NCI-H2171 treated with DMSO at 0.1 percent for 48 hours (cell line): ENCODE results near the gene TOPBP1.

Source experiments
- DNase-seq: peaks from one replicate; lab custom pipeline; 2025; lab: John Stamatoyannopoulos, UW

TOPBP1 gene

GRCh38 chr3:133607816-133608215 is 53.9 kb downstream of the TOPBP1 start:
- no peak for DNase-seq

GRCh38 chr3:133606902-133607301 is 54.8 kb downstream of the TOPBP1 start:
- DNase-seq: no peak

- no peak for DNase-seq
Observed at GRCh38 chr3:133606342-133606741, 55.4 kb downstream of the TOPBP1 start.

GRCh38 chr3:133600572-133601081 is 61.1 kb downstream of the TOPBP1 start:
- no peak for DNase-seq

- no peak for DNase-seq
Observed at GRCh38 chr3:133599280-133599679, 62.5 kb downstream of the TOPBP1 start.

DNA sequence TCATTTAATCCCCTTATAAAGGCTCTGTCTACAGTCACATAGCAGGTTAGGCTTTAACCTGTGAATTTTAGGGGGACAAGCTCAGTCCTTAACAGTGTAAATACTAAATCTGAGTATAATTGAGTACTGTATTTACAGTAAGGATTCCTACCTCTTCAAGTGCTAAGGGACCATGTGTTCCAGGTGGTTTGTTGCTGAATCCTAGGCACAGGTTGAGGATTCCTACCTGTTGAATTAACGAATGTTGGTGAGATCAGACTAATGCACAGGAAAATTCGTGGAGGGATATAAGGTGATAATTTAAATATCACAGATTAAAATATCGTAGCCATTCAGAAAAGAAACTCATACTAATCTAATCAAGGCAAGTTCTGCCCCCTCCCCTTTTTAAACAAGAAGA is 63.3 kb downstream of the TOPBP1 start:
- no peak for DNase-seq

GRCh38 chr3:133595341-133595740 is 66.4 kb downstream of the TOPBP1 start:
- no peak for DNase-seq

- no peak for DNase-seq
Observed at GRCh38 chr3:133593243-133593642, 68.5 kb downstream of the TOPBP1 start.

GRCh38 chr3:133592843-133593242 is 68.9 kb downstream of the TOPBP1 start:
- DNase-seq: no peak

DNA sequence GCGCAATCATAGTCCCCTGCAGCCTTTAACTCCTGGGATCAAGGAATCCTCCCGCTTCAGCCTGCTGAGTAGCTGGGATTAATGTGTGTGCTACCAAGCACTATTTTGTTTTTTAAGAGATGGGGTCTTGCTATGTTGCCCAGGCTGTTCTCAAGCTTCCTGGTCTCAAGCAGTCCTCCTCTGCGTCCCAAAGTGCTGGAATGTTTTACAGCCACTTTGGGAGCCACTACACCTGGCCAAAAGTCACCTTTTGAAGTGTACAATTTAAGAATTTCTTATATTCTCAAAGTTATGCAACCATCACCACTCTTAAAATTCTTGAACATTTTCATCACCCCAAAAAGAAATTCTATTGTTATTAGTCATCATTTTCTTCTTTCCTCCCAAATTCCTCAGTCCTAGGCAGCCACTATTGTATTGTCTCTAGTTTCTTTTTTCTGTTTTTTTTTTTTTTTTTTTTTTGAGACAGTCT is 70.4 kb downstream of the TOPBP1 start:
- no peak for DNase-seq

DNA sequence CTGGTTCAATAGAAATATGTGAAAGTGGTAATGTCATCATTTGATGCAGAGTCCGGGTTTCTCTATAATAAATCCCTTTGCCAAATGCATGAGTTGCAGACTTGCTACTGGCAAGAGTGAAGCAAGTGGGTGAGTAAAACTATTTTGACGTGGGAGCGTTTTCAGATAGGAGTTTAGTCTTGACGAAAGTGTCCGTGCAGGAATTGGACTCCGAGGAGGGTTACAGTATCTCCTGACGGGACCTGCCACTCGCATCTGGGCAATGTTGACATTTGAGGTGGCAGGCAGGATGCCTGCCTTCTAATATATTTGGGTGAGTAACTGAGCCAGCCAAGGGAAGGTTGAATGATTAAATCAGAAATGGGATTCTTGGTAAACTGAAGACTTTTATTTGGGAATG is 72.2 kb downstream of the TOPBP1 start:
- no peak for DNase-seq

DNA sequence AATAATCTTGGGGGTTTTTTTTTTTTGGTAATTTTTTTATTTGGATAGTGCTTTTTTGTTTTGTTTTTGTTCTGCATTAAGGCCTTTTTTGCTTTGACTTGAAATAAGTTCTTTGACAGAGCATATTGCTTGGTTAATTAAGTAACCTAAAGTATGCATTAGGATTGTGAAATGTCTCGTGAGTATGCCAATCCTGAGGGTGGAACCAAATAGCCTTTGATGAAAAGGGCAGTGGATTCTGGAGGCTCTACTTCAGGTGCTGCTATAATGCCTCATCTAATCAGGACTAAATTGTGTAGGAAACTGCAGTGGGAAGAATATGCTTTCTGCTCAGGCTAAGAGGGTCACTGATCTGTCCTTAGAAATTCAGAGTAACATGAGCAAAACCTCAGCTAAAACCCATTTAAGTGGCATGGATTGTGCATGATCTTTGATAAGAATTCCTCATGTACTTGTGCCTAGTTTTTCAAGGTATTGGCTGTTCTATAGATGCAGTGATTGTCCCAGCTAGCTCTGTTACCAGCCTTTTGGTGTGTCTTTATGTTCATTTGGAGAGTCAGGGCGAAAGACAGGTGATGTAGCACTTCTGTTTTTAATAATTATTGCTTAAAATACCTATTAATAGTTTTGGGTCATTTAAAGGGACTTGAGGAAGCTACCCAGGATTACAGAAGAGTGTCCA is 72.8 kb downstream of the TOPBP1 start:
- DNase-seq: no peak

- DNase-seq: no peak
Observed at GRCh38 chr3:133588035-133588434, 73.7 kb downstream of the TOPBP1 start.

DNA sequence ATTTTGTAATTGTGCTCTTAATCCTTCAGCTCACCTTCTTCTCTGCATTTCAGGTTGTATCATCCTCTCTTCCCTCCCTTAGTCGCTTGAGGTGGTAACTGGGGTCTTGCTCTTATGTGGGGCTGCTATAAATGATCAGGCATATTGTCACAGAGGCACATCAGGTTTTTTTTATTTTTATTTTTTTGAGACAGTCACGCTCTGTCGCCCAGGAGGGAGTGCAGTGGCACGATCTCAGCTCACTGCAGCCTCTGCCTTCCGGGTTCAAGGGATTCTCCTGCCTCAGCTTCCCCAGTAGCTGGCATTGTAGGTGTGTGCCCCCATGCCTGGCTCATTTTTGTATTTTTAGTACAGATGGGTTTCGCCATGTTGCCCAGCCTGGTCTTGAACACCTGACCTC is 78.3 kb downstream of the TOPBP1 start:
- DNase-seq: no peak

- no peak for DNase-seq
Observed at GRCh38 chr3:133578548-133579191, 83.1 kb downstream of the TOPBP1 start.

DNA sequence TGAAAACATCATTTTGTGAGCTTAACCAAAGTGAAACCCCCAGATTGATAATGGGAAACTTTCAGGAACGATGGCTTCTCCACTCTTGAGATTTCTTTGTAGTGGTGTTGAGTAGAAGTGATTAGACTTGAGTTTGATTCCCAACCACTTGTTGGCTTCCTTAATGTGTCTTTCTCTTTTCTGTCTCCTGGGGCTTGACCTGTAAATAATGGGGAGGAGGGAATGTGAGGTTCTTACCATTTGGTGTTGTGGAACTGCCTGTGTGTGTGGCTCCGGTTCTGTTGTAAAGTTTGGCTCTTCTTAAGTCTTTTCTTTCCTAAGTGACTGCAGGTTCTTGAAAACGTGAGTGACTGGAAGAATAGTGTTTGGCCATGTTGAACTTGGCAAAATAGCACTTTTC is 85.6 kb downstream of the TOPBP1 start:
- DNase-seq: no peak

- DNase-seq: no peak
Observed at GRCh38 chr3:133575086-133575485, 86.7 kb downstream of the TOPBP1 start.

- no peak for DNase-seq
Observed at GRCh38 chr3:133574260-133574881, 87.4 kb downstream of the TOPBP1 start.

GRCh38 chr3:133573629-133574194 is 88.0 kb downstream of the TOPBP1 start, which contains the start of gene CDV3:
TSS of gene CDV3 (plus strand) at chr3:133573686. CDS start at chr3:133574045, 359 bp downstream.
- no peak for DNase-seq

DNA sequence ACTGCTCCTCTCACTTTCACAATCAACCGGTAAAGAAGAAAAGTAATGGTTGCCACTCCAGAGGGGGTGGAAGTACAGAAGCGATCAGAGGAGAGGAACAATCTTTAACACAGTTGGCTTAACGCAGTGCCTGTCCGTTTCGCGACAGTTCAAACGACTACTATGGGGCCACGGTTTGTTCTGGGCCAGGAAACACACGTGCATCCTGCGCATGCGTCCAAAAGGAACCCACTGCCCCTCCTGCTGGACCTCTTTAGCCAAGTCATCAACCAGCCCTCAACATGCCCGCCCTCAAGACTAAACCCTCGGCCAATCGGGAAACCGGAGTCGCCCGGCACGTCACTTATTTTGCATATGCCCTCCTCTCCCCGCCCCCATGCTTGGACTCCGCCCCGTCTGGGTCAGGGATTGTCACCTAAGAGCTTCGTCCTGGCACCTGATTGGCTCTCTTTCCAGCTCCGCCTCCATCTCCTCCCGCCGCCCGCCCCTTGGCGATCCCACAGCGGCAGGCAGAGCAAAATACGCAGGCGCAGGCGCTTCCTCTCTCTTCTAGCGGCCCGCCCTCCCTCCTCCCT is 88.6 kb downstream of the TOPBP1 start:
- no peak for DNase-seq

DNA sequence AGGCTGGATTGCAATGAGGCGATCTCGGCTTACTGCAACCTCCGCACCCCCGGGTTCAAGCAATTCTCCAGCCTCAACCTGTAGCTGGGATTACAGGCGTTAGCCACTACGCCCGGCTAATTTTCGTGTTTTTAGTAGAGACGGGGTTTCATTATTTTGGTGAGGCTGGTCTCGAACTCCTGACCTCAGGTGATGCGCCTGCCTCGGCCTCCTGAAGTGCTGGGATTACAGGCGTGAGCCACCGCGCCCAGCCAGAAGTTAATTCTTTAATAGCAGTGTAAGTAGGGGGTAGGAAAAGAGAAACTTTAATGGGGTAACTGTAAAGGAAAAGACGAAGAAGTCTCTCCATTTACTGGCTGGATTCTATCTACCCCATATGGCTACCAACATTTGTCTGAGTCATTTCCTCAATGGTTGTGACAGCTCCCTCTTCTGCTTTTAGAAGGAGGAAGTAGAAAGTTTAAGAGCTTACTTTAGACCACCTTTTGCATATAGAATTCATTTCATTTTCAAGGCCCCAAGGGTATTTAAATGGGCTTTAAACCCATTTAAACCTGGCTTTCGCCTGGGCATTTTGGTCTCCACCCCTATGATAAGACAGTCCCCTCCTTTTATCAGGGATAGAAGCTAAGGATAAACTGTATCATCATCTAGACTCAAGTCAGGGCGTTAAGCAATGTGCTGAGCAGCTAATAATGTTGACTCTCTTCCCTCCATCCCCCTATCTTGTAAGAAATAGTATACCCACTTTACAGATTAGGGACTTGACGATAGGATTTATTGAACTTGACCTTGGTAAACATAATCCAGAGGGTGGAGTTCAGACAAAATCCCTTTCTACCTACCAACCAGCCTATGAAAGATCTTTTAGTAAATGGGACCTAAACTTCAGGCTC is 89.3 kb downstream of the TOPBP1 start:
- no peak for DNase-seq
